DND-41 (cell line): ENCODE measurements around the gene NPR3.

ENCODE experiments used
- CTCF ChIP-seq: IDR thresholded peaks from 2 replicates; pipeline ENCODE4 v1.5.1; 2012; ENCODE audit warnings: borderline replicate concordance, low read length, moderate library complexity, mild to moderate bottlenecking; ENCODE audit not compliant: poor library complexity, severe bottlenecking; ENCODE audit errors: extremely low read depth
- EZH2 ChIP-seq: IDR thresholded peaks from 3 replicates; pipeline ENCODE4 v1.6.1; 2012; ENCODE audit warnings: borderline replicate concordance, low read depth, mild to moderate bottlenecking, moderate library complexity, low read length, inconsistent platforms; ENCODE audit not compliant: severe bottlenecking

- TF ChIP-seq CTCF, result no peak
- no peak for TF ChIP-seq EZH2
Measured at GRCh38 chr5:32679218-32679617, 31.9 kb upstream of the NPR3 start.
